ENCODE data around the gene TLK1.

The TLK1 gene

DNA sequence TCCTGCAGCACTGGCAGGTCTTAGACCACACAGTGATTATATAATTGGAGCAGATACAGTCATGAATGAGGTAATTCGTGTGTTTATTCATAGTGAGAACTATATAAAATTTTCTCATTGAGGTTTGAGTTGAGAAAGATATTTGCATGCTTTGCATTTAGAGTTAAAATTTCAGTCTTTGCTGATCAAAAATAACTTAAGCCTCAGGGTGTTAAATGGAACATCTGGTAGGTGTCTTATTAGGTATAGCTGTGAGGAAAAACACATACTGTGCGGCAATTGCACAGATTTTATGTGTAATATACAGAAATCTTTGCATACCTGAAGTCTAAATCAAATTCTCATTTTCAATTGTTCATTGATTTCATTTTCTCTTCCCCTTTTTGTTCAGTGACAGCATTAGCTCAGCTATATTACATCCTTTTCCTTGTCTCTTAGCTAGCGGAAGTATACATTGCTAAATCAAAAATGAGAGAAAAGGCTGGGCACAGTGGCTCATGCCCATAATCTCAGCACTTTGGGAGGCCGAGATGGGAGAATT, 210.4 kb downstream of the TLK1 start:
- DNase-seq = no peak

GRCh38 chr2:170949415-170949814, 211.3 kb downstream of the TLK1 start:
- no peak for DNase-seq

- DNase-seq = no peak
Observed at GRCh38 chr2:170944545-170944944, 216.1 kb downstream of the TLK1 start.

DNA sequence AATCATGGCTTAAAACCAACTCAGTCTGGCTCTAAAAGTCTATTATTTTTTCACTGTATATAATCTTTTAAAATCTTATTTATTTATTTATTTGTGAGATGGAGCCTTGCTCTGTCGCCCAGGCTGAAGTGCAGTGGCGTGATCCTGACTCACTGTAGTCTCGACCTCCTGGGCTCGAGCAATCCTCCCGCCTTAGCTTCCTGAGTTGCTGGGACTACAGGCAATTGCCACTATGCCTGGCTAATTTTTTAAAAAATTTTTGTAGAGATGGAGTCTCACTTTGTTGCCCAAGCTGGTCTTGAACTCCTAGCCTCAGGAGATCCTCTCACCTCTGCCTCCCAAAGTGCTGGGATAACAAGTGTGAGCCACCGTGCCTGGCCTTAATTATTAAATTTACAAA, 217.1 kb downstream of the TLK1 start:
- DNase-seq = no peak

DNA sequence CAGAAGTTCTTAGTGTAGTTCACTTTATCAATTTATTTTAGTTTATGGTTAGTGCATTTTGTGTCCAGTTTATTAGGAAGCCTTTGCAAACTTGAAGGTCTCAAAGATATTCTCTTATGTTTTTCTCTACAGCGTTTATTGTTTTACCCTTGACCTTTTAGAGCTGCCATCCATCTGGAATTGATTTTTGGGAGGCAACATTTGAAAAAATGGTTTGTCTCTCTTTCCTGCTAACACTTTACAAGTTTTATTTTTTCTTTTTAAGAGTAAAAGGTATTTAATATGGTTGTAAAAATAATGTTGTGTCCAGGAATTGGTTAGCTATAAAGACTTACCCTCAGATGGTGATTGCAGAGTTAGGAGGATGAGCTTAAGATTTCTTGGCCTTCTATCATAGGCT, 217.7 kb downstream of the TLK1 start:
- no peak for DNase-seq

- no peak for DNase-seq
Observed at GRCh38 chr2:170942615-170943014, 218.1 kb downstream of the TLK1 start.
